ENCODE data around the gene FBLN5. TPM values are rescaled to one million over a fixed set of nuclear protein-coding genes. Genes with fewer than 3 reads are reported as not detected.

The FBLN5 gene
- polyA plus RNA-seq, 3 donors = 131 to 166 (median 163) TPM

Other genes with a start within 250 kb of the FBLN5 start
- gene CATSPERB, start 215.6 kb downstream of the FBLN5 start, polyA plus RNA-seq (ENCODE audit: insufficient read length in 3 of 3) = 1 to 10 TPM in 1 of 3 donors, under 1 TPM in 2; 0.63 to 1.1 (median 0.68) TPM
- 10 to 100 TPM in 2 of 3 donors, 1 to 10 TPM in 1; 7.9 to 34.9 (median 14.3) TPM for gene TC2N, start 80.2 kb downstream of the FBLN5 start, polyA plus RNA-seq (ENCODE audit: insufficient read length in 3 of 3)
- 10 to 100 TPM; 33.2 to 44.3 (median 37.4) TPM for gene TRIP11, start 92.4 kb upstream of the FBLN5 start, polyA plus RNA-seq (ENCODE audit: insufficient read length in 3 of 3)
- 10 to 100 TPM; 27.6 to 37.9 (median 34.6) TPM for gene ATXN3, start 158.9 kb upstream of the FBLN5 start, polyA plus RNA-seq (ENCODE audit: insufficient read length in 3 of 3)
- gene NDUFB1, start 174.0 kb upstream of the FBLN5 start, polyA plus RNA-seq (ENCODE audit: insufficient read length in 3 of 3) = 100 to 1,000 TPM; 162 to 194 (median 188) TPM
- 10 to 100 TPM; 54.5 to 77.9 (median 61.1) TPM for gene CPSF2, start 174.3 kb upstream of the FBLN5 start, polyA plus RNA-seq (ENCODE audit: insufficient read length in 3 of 3)